ENCODE data around the gene CLEC17A.
"Not testable (repeated sequence)": the region's sequence is repeated elsewhere in the genome, so short reads cannot be mapped to it uniquely, and the experiment has no call there.

CLEC17A gene

DNA sequence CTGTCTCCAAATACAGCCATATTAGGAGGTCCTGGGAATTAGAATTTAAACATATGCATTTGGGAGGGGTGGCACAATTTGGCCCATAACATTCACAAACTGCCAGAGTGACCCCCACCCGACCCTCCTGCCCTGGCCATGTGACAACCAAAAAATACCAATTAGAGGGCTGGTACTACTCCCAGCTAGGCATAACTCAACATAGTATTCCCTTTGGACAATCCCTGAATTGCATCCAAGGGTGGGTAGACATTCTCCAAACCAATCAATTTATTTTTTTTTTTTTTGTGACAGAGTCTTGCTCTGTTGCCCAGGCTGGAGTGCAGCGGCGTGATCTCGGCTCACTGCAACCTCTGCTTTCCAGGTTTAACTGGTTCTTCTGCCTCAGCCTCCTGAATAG is 29.8 kb downstream of the CLEC17A start:
- Mint-ChIP-seq H3K27me3 (ENCODE audit: low read depth) (peaks cover 16% of the 10 kb centered on the region), H3K9me3 (peaks cover 18% of the 10 kb centered on the region), H3K4me3 (no peak overlapping the region), H3K36me3 (ENCODE audit: low read depth) (no peaks in the 10 kb centered on the region), H3K4me1 (no peaks in the 10 kb centered on the region), H3K27ac (no peak overlapping the region)
- TF ChIP-seq, protein P1, sequence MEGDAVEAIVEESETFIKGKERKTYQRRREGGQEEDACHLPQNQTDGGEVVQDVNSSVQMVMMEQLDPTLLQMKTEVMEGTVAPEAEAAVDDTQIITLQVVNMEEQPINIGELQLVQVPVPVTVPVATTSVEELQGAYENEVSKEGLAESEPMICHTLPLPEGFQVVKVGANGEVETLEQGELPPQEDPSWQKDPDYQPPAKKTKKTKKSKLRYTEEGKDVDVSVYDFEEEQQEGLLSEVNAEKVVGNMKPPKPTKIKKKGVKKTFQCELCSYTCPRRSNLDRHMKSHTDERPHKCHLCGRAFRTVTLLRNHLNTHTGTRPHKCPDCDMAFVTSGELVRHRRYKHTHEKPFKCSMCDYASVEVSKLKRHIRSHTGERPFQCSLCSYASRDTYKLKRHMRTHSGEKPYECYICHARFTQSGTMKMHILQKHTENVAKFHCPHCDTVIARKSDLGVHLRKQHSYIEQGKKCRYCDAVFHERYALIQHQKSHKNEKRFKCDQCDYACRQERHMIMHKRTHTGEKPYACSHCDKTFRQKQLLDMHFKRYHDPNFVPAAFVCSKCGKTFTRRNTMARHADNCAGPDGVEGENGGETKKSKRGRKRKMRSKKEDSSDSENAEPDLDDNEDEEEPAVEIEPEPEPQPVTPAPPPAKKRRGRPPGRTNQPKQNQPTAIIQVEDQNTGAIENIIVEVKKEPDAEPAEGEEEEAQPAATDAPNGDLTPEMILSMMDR (IDR thresholded peaks at IDR 0.05; ENCODE audit: unreplicated experiment in 3 of 3) = no peak

DNA sequence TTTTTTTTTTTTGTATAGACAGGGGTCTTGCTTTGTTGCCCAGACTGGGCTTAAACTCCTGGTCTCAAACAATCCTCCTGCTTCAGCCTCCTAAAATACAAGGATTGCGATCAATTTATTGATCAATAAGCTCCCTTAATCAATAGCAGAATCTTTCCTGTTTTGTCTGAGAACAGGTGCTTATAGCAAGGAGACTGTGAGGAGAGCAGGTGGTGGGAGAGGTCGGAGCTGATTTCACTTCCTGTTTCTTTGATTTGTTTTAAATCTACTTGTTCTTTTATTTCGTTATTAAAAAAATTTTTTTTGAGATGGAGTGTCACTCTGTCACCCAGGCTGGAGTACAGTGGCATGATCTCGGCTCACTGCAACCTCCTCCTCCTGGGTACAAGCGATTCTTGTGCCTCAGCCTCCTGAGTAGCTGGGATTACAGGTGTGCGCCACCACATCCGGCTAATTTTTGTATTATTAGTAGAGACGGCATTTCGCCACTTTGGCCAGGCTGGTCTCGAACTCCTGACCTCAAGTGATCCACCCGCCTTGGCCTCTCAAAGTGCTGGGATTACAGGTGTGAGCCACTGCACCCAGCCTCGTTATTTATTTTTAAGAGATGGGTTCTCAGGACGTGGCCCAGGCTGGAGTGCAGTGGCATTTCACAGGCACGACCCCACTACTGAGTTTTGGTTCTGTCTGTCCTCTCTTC is 30.7 kb downstream of the CLEC17A start:
- H3K27ac Mint-ChIP-seq; H3K4me3 Mint-ChIP-seq; H3K4me1 Mint-ChIP-seq; H3K36me3 Mint-ChIP-seq (ENCODE audit: low read depth): not testable (repeated sequence)
- Mint-ChIP-seq H3K9me3 (peaks cover 20% of the 10 kb centered on the region), H3K27me3 (ENCODE audit: low read depth) (peaks cover 12% of the 10 kb centered on the region)

DNA sequence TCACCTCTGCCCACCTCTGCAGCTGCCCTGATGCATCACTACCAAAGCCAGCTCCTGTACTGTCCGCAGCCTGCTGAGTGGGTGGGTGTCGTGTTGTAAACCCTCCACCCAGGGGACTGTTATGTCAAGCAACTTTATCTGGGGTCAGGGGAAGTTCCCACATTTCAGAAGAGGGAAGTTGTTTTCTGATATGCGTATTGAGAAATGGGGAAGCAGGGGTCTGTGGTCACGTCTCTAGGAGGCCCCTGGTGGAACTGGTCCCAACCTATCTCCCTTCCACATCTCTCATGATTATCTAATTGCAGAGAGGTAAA is 31.2 kb downstream of the CLEC17A start:
- peaks cover 23% of the 10 kb centered on the region for H3K9me3 Mint-ChIP-seq
- no peak overlapping the region for H3K27ac Mint-ChIP-seq
- no peaks in the 10 kb centered on the region for H3K36me3 Mint-ChIP-seq (ENCODE audit: low read depth)
- peaks cover 12% of the 10 kb centered on the region for H3K27me3 Mint-ChIP-seq (ENCODE audit: low read depth)
- no peaks in the 10 kb centered on the region for H3K4me1 Mint-ChIP-seq
- TF ChIP-seq, protein P1 (IDR thresholded peaks at IDR 0.05; ENCODE audit: unreplicated experiment in 3 of 3) = no peak
- H3K4me3 Mint-ChIP-seq = no peak overlapping the region

DNA sequence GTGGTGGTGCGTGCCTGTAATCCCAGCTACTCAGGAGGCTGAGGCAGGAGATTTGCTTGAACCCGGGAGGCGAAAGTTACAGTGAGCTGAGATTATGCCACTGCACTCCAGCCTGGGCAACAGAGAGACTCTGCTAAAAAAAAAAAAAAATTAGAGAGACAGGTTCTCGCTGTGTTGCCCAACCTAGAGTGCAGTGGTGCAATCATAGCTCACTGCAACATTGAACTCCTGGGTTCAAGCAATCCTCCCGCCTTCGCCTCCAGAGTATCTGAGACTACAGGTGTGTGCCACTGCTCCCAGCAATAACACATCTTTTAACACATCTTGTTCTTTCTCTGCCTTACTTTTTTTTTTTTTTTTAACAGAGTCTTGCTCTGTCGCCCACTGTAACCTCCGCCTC is 32.7 kb downstream of the CLEC17A start:
- H3K9me3 Mint-ChIP-seq = peaks cover 29% of the 10 kb centered on the region
- no peak overlapping the region for H3K4me3 Mint-ChIP-seq
- H3K27ac Mint-ChIP-seq = no peak overlapping the region

DNA sequence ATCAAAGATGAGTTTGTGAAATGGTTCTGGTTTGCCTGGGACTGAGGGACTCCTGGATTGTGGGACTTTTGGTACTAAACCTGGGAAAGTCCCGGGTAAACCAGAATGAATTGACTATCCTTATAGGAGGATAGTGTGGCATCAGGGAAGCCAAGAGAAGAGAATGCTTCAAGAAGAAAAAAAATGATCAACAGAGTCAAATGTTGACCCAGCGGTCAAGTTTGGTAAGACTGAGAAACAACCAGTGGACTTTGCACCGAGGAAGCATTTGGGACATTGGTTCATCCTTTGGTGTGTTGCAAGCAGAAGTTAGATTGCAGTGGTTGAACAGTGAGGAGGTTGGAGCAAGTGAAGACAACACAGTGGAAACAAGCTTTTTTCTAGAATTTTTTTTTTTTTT is 33.5 kb downstream of the CLEC17A start:
- Mint-ChIP-seq H3K27ac (no peak overlapping the region), H3K9me3 (peaks cover 26% of the 10 kb centered on the region), H3K4me3 (no peak overlapping the region), H3K36me3 (ENCODE audit: low read depth) (no peaks in the 10 kb centered on the region), H3K4me1 (no peaks in the 10 kb centered on the region), H3K27me3 (ENCODE audit: low read depth) (peaks cover 5% of the 10 kb centered on the region)
- TF ChIP-seq, protein P1 (IDR thresholded peaks at IDR 0.05; ENCODE audit: unreplicated experiment in 3 of 3) = no peak

More for the DNA sequence above, 32.7 kb downstream of the CLEC17A start:
- TF ChIP-seq, protein P1 (IDR thresholded peaks at IDR 0.05; ENCODE audit: unreplicated experiment in 3 of 3) = no peak
- peaks cover 5% of the 10 kb centered on the region for H3K27me3 Mint-ChIP-seq (ENCODE audit: low read depth)
- H3K36me3 Mint-ChIP-seq (ENCODE audit: low read depth) = no peaks in the 10 kb centered on the region
- no peaks in the 10 kb centered on the region for H3K4me1 Mint-ChIP-seq

DNA sequence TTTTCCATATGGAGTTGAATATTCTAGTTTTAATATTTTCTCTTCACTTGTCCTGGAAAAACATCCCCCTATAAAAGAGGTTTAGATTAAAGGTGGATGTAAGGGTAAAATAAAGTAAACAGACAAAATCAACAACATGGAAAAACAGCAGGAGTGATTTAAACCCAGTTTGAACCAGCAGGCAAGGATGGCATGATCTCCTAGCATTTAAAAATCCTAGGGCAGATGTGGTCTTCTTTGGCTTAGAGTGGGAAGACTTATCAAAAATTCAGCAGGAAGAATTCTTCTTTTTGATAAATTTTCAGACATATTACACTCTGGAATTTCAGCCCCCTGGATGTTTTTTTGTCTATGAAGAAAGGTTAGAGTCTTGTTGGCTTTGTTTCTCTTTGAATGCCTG is 36.5 kb downstream of the CLEC17A start:
- H3K9me3 Mint-ChIP-seq = peaks cover 22% of the 10 kb centered on the region
- H3K27me3 Mint-ChIP-seq (ENCODE audit: low read depth) = peaks cover 2% of the 10 kb centered on the region
- no peaks in the 10 kb centered on the region for H3K4me1 Mint-ChIP-seq
- no peak overlapping the region for H3K4me3 Mint-ChIP-seq
- no peak overlapping the region for H3K27ac Mint-ChIP-seq
- TF ChIP-seq, protein P1 (IDR thresholded peaks at IDR 0.05; ENCODE audit: unreplicated experiment in 3 of 3) = no peak
- H3K36me3 Mint-ChIP-seq (ENCODE audit: low read depth) = no peaks in the 10 kb centered on the region

DNA sequence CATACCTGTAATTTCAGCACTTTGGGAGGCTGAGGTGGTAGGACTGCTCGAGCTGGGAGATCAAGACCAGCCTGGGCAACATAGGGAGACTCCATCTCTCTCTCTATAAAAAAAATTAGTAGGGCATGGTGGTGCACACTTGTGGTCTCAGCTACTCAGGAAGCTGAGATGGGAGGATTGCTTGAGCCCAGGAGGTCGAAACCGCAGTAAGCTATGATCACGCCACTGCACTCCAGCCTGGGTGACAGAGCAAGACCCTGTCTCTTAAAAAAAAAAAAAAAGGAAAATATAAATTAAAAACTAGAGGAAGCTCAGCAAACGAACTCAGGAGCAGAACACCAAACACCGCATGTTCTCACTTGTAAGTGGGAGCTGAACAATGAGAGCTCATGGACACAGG is 41.6 kb downstream of the CLEC17A start:
- not testable (repeated sequence) for H3K4me3 Mint-ChIP-seq; H3K27me3 Mint-ChIP-seq (ENCODE audit: low read depth); H3K27ac Mint-ChIP-seq; H3K4me1 Mint-ChIP-seq; H3K36me3 Mint-ChIP-seq (ENCODE audit: low read depth)
- peaks cover 11% of the 10 kb centered on the region for H3K9me3 Mint-ChIP-seq
